Gastrocnemius medialis (tissue), 4 donors: ENCODE results near the gene ANXA3. TPM values are rescaled to one million over a fixed set of nuclear protein-coding genes. Genes with fewer than 3 reads are reported as not detected.

Source experiments
- ATAC-seq, 2 donors: fragments of 150-250 bp; one replicate each; pipeline ENCODE4 v1.9.1; 2016
- DNase-seq, 2 donors: peaks; one replicate each; pipeline ENCODE4 v3.0.0-alpha.2; 2019
- H3K27ac ChIP-seq, 4 donors: fragments of 200-600 bp; sonication (generic); 1 replicate in 1 of 4; 2 replicates in 3 of 4; pipeline ENCODE4 v1.5.1; 2016 to 2018; ENCODE audit warnings: mild to moderate bottlenecking in 2 of 4, moderate library complexity in 1 of 4
- H3K27me3 ChIP-seq, 3 donors: fragments of 200-600 bp; sonication (generic) in 2 of 3; 1 replicate in 1 of 3; 2 replicates in 2 of 3; pipeline versions ENCODE4 v1.5.1 to v1.6.0; 2016 to 2019; ENCODE audit warnings: mild to moderate bottlenecking in 1 of 3, moderate library complexity in 1 of 3
- H3K36me3 ChIP-seq, 2 donors: fragments of 200-600 bp; sonication (generic) in 1 of 2; one replicate each; pipeline ENCODE4 v1.5.1; 2017 to 2018
- H3K4me1 ChIP-seq, 2 donors: fragments of 200-600 bp; sonication (generic) in 1 of 2; one replicate each; pipeline ENCODE4 v1.5.1; 2016 to 2017; ENCODE audit warnings: mild to moderate bottlenecking in 2 of 2
- H3K4me3 ChIP-seq, 4 donors: fragments of 200-600 bp; sonication (generic) in 3 of 4; 1 replicate in 1 of 4; 2 replicates in 3 of 4; pipeline ENCODE4 v1.5.1; 2016 to 2019; ENCODE audit warnings: mild to moderate bottlenecking in 2 of 4
- H3K9me3 ChIP-seq, 3 donors: fragments of 200-600 bp; sonication (generic) in 2 of 3; 1 replicate in 1 of 3; 2 replicates in 2 of 3; pipeline ENCODE4 v1.5.1; 2016 to 2019
- CTCF ChIP-seq, 5 experiments: fragments of 450-650 bp in 3 of 5; fragments of 200-600 bp in 2 of 5; sonication (generic) in 2 of 5; IDR thresholded peaks in 4 of 5; conservative IDR thresholded peaks in 1 of 5; 1 replicate in 4 of 5; 2 replicates in 1 of 5; pipeline ENCODE4 v1.5.1; 2016 to 2019; ENCODE audit warnings: antibody characterized with exemption in 5 of 5, mild to moderate bottlenecking in 3 of 5, moderate library complexity in 3 of 5
- POLR2A ChIP-seq, 2 donors: fragments of 450-650 bp; IDR thresholded peaks; one replicate each; pipeline ENCODE4 v1.6.1; 2017; ENCODE audit warnings: antibody characterized with exemption in 2 of 2, mild to moderate bottlenecking in 2 of 2, moderate library complexity in 2 of 2
- in situ Hi-C, 4 donors: fragments of 200-750 bp; cut with MboI; loops; one replicate each; pipeline versions ENCODE4 v1.15.0 to v1.8.0; 2017; ENCODE audit warnings: low sequenced_read_pairs in 4 of 4
- intact Hi-C: fragments of 100-400 bp; cut with DNase I; formaldehyde crosslinking; loops from one replicate; pipeline ENCODE4 v1.15.1; 2023; ENCODE audit warnings: low total_unique reads
- total RNA-seq, 4 donors: library from RNA; depleted of rRNA; stranded (reverse); fragments of >200 nt; gene quantifications; one replicate each; pipeline versions ENCODE4 v1.1.0 to v1.2.3, GENCODE V29; 2016

The ANXA3 gene
- total RNA-seq, 4 donors from 2014 or later, result 15.4 to 22.8 (median 17.7) TPM

GRCh38 chr4:78642934-78643333, 91.4 kb downstream of the ANXA3 start:
- Histone ChIP-seq H3K4me3 (no peak overlapping the region), H3K36me3 (no peaks in the 10 kb centered on the region), H3K27ac (no peak overlapping the region), H3K9me3 (no peaks in the 10 kb centered on the region), H3K27me3 (no peaks in the 10 kb centered on the region), H3K4me1 (peaks cover 8 to 28% of the 10 kb centered on the region in 2 donors)
- no peak for ATAC-seq
- no peak for TF ChIP-seq CTCF (IDR thresholded peaks at IDR 0.05 in 4 of 5, conservative IDR thresholded peaks at IDR 0.05 in 1 of 5)
- no peak for TF ChIP-seq POLR2A (IDR thresholded peaks at IDR 0.05)
- no peak for DNase-seq
- intact Hi-C loops (loop anchor here (10.0 kb wide), 1 partner anchor 222 kb away; no protein-coding TSS in a partner anchor), in situ Hi-C loops (loop anchor here in 1 of 4 donors (10.0 kb wide), 1 partner anchor 132 kb away; the partner anchor contains the start of gene BMP2K)

- Histone ChIP-seq H3K27me3 (no peaks in the 10 kb centered on the region), H3K4me3 (no peak overlapping the region), H3K9me3 (no peaks in the 10 kb centered on the region), H3K36me3 (no peaks in the 10 kb centered on the region), H3K27ac (no peak overlapping the region), H3K4me1 (peaks cover 8 to 28% of the 10 kb centered on the region in 2 donors)
- DNase-seq, result no peak
- ATAC-seq, result no peak
- no peak for TF ChIP-seq POLR2A (IDR thresholded peaks at IDR 0.05)
- in situ Hi-C loops, result loop anchor here in 1 of 4 donors (10.0 kb wide), 1 partner anchor 131 kb away; the partner anchor contains the start of gene BMP2K
- intact Hi-C loops, result loop anchor here (10.0 kb wide), 1 partner anchor 221 kb away; no protein-coding TSS in a partner anchor
Observed at GRCh38 chr4:78644063-78644691, 92.6 kb downstream of the ANXA3 start.

GRCh38 chr4:78644744-78645330, 93.3 kb downstream of the ANXA3 start:
- in situ Hi-C loops, result loop anchor here in 1 of 4 donors (10.0 kb wide), 1 partner anchor 130 kb away; the partner anchor contains the start of gene BMP2K
- Histone ChIP-seq H3K4me3 (no peak overlapping the region), H3K27me3 (no peaks in the 10 kb centered on the region), H3K9me3 (no peaks in the 10 kb centered on the region), H3K4me1 (peaks cover 8 to 28% of the 10 kb centered on the region in 2 donors), H3K36me3 (no peaks in the 10 kb centered on the region), H3K27ac (peak overlapping the region; percentile 60 to 84 (median 74))
- peak in 1 of 2 donors; percentile 59 for DNase-seq
- peak; percentile 65 to 81 for ATAC-seq
- no peak for TF ChIP-seq POLR2A (IDR thresholded peaks at IDR 0.05)
- peak; percentile 55 to 82 (median 76) for TF ChIP-seq CTCF (IDR thresholded peaks at IDR 0.05 in 4 of 5, conservative IDR thresholded peaks at IDR 0.05 in 1 of 5)
- intact Hi-C loops, result loop anchor here (5.0 to 10.0 kb wide), 2 partner anchors 132 to 220 kb away; partner anchors contain the start of gene BMP2K

GRCh38 chr4:78645853-78646757, 94.5 kb downstream of the ANXA3 start:
- peaks cover 8 to 28% of the 10 kb centered on the region in 2 donors for H3K4me1 ChIP-seq
- H3K36me3 ChIP-seq, result no peaks in the 10 kb centered on the region
- H3K9me3 ChIP-seq, result no peaks in the 10 kb centered on the region
- DNase-seq (peak; percentile 59 to 81), ATAC-seq (peak; percentile 91)
- peak overlapping the region; percentile 60 to 84 (median 74) for H3K27ac ChIP-seq
- TF ChIP-seq POLR2A (IDR thresholded peaks at IDR 0.05) (no peak), CTCF (IDR thresholded peaks at IDR 0.05 in 4 of 5, conservative IDR thresholded peaks at IDR 0.05 in 1 of 5) (no peak)
- in situ Hi-C loops, result loop anchor here in 1 of 4 donors (10.0 kb wide), 1 partner anchor 129 kb away; the partner anchor contains the start of gene BMP2K
- H3K4me3 ChIP-seq, result peak overlapping the region in 3 of 4 donors; percentile 8 to 30 (median 22)
- H3K27me3 ChIP-seq, result no peaks in the 10 kb centered on the region
- intact Hi-C loops, result loop anchor here (5.0 to 10.0 kb wide), 2 partner anchors 131 to 219 kb away; partner anchors contain the start of gene BMP2K
